Esophagus muscularis mucosa (tissue), 4 donors: Measurements from ENCODE around the gene ATRNL1. TPM values are rescaled to one million over a fixed set of nuclear protein-coding genes. Genes with fewer than 3 reads are reported as not detected.
"Not testable (repeated sequence)": the region's sequence is repeated elsewhere in the genome, so short reads cannot be mapped to it uniquely, and the experiment has no call there.

Experiments
- DNase-seq: peaks from one replicate; pipeline ENCODE4 v3.0.0-alpha.2; 2017; ENCODE audit errors: extremely low spot score
- H3K27ac ChIP-seq, 4 donors: fragments of 200-600 bp; sonication (generic); replicated peaks in 1 of 4; 1 replicate in 3 of 4; 2 replicates in 1 of 4; pipeline ENCODE4 v1.5.1; 2016 to 2019; ENCODE audit warnings: mild to moderate bottlenecking in 1 of 4
- H3K27me3 ChIP-seq, 4 donors: fragments of 200-600 bp; sonication (generic); one replicate each; pipeline versions ENCODE4 v1.5.1 to v1.6.0; 2016 to 2019
- H3K36me3 ChIP-seq, 4 donors: fragments of 200-600 bp; sonication (generic); one replicate each; pipeline ENCODE4 v1.5.1; 2016 to 2019
- H3K4me1 ChIP-seq, 4 donors: fragments of 200-600 bp; sonication (generic); one replicate each; pipeline ENCODE4 v1.5.1; 2016 to 2019
- H3K4me3 ChIP-seq, 4 donors: fragments of 200-600 bp; sonication (generic); 1 replicate in 2 of 4; 2 replicates in 2 of 4; pipeline ENCODE4 v1.5.1; 2016 to 2019; ENCODE audit warnings: mild to moderate bottlenecking in 4 of 4, moderate library complexity in 1 of 4
- H3K9me3 ChIP-seq, 4 donors: fragments of 200-600 bp; sonication (generic); 1 replicate in 3 of 4; 2 replicates in 1 of 4; pipeline ENCODE4 v1.5.1; 2016 to 2019
- CTCF ChIP-seq, 3 experiments: fragments of 200-600 bp in 2 of 3; fragments of 450-650 bp in 1 of 3; sonication (generic) in 2 of 3; IDR thresholded peaks; one replicate each; pipeline ENCODE4 v1.5.1; 2017 to 2019; ENCODE audit warnings: antibody characterized with exemption in 3 of 3, mild to moderate bottlenecking in 2 of 3, moderate library complexity in 1 of 3
- EP300 ChIP-seq: sonication (generic); formaldehyde crosslinking; IDR thresholded peaks from one replicate; pipeline ENCODE4 v1.6.1; 2017; ENCODE audit warnings: antibody characterized with exemption
- POLR2A ChIP-seq: fragments of 450-650 bp; IDR thresholded peaks from one replicate; pipeline ENCODE4 v1.6.1; 2017; ENCODE audit warnings: antibody characterized with exemption, moderate library complexity, mild to moderate bottlenecking, low read depth
- POLR2AphosphoS5 ChIP-seq, 2 donors: sonication (generic); formaldehyde crosslinking; IDR thresholded peaks; one replicate each; pipeline ENCODE4 v1.6.1; 2017; ENCODE audit warnings: antibody characterized with exemption in 2 of 2
- WGBS: methylation state at CpG from one replicate; pipeline ENCODE4 v1.1.5; 2018; 5-methylcytosine and 5-hydroxymethylcytosine counted together
- intact Hi-C: fragments of 100-400 bp; cut with DNase I; formaldehyde crosslinking; loops from one replicate; pipeline ENCODE4 v1.15.1; 2023
- total RNA-seq, 4 donors: library from RNA; depleted of rRNA; stranded (reverse); fragments of >200 nt; gene quantifications; one replicate each; pipeline versions ENCODE4 v1.1.0 to v1.2.1, GENCODE V29; 2016

ATRNL1 gene
- total RNA-seq, 4 donors from 2014 or later = 5.0 to 18.0 (median 11.3) TPM

- H3K27ac ChIP-seq = no peak overlapping the region
- H3K27me3 ChIP-seq = no peaks in the 10 kb centered on the region
- no peaks in the 10 kb centered on the region for H3K36me3 ChIP-seq
- 97% methylated on average over 1 of the region's 1 CpG for WGBS
- TF ChIP-seq EP300 (no peak), POLR2A (no peak), POLR2AphosphoS5 (IDR thresholded peaks at IDR 0.05) (no peak), CTCF (IDR thresholded peaks at IDR 0.05) (no peak)
- intact Hi-C loops = no loop called here
- no peak for DNase-seq
- H3K9me3 ChIP-seq = no peaks in the 10 kb centered on the region
- H3K4me1 ChIP-seq = no peaks in the 10 kb centered on the region
- H3K4me3 ChIP-seq = no peak overlapping the region
These were observed 285.9 kb downstream of the ATRNL1 start for GRCh38 chr10:115379064-115379463.

GRCh38 chr10:115384665-115385064, 291.5 kb downstream of the ATRNL1 start:
- Histone ChIP-seq H3K4me3 (no peak overlapping the region), H3K36me3 (no peaks in the 10 kb centered on the region), H3K27me3 (no peaks in the 10 kb centered on the region), H3K4me1 (no peaks in the 10 kb centered on the region), H3K27ac (no peak overlapping the region), H3K9me3 (no peaks in the 10 kb centered on the region)
- no peak for TF ChIP-seq POLR2A
- no peak for TF ChIP-seq CTCF (IDR thresholded peaks at IDR 0.05)
- TF ChIP-seq EP300 = no peak
- no peak for TF ChIP-seq POLR2AphosphoS5 (IDR thresholded peaks at IDR 0.05)
- intact Hi-C loops = no loop called here
- DNase-seq = no peak
- 88% methylated on average over 1 of the region's 1 CpG for WGBS

- H3K4me3 ChIP-seq = no peak overlapping the region
- no peaks in the 10 kb centered on the region for H3K27me3 ChIP-seq
- H3K9me3 ChIP-seq = no peaks in the 10 kb centered on the region
- no peaks in the 10 kb centered on the region for H3K36me3 ChIP-seq
- DNase-seq = no peak
- H3K27ac ChIP-seq = no peak overlapping the region
- TF ChIP-seq EP300 (no peak), POLR2AphosphoS5 (IDR thresholded peaks at IDR 0.05) (no peak), POLR2A (no peak), CTCF (IDR thresholded peaks at IDR 0.05) (no peak)
- intact Hi-C loops = no loop called here
- WGBS = 90% methylated on average over 1 of the region's 1 CpG
- H3K4me1 ChIP-seq = no peaks in the 10 kb centered on the region
These were observed 297.4 kb downstream of the ATRNL1 start for GRCh38 chr10:115390607-115391006.

GRCh38 chr10:115398026-115398425, 304.9 kb downstream of the ATRNL1 start:
- no peak for DNase-seq
- TF ChIP-seq CTCF (IDR thresholded peaks at IDR 0.05) = no peak
- Histone ChIP-seq H3K27ac (no peak overlapping the region), H3K4me3 (no peak overlapping the region), H3K4me1 (no peaks in the 10 kb centered on the region), H3K36me3 (no peaks in the 10 kb centered on the region), H3K27me3 (no peaks in the 10 kb centered on the region), H3K9me3 (no peaks in the 10 kb centered on the region)
- intact Hi-C loops = no loop called here
- 93% methylated on average over 2 of the region's 2 CpGs for WGBS

GRCh38 chr10:115402699-115403098, 309.5 kb downstream of the ATRNL1 start:
- Histone ChIP-seq H3K4me1 (no peaks in the 10 kb centered on the region), H3K27ac (no peak overlapping the region), H3K9me3 (no peaks in the 10 kb centered on the region), H3K27me3 (no peaks in the 10 kb centered on the region), H3K4me3 (no peak overlapping the region), H3K36me3 (no peaks in the 10 kb centered on the region)
- intact Hi-C loops = no loop called here
- WGBS = 23% methylated on average over 1 of the region's 1 CpG
- TF ChIP-seq POLR2A = no peak
- no peak for TF ChIP-seq CTCF (IDR thresholded peaks at IDR 0.05)
- no peak for TF ChIP-seq POLR2AphosphoS5 (IDR thresholded peaks at IDR 0.05)
- no peak for TF ChIP-seq EP300
- no peak for DNase-seq

GRCh38 chr10:115405838-115406237, 312.7 kb downstream of the ATRNL1 start:
- H3K36me3 ChIP-seq, H3K4me3 ChIP-seq, intact Hi-C loops, DNase-seq, H3K4me1 ChIP-seq, H3K27me3 ChIP-seq, H3K9me3 ChIP-seq, H3K27ac ChIP-seq: not testable (repeated sequence)
- 94% methylated on average over 3 of the region's 3 CpGs for WGBS
